Astrocyte of the cerebellum (primary cell): ENCODE measurements around the gene PPP3R1.

Experiments
- DNase-seq: peaks from one replicate; pipeline ENCODE4 v3.0.0-alpha.2; 2011; ENCODE audit warnings: low read depth
- H3K4me3 ChIP-seq: 2 replicates; pipeline ENCODE4 v1.5.1; 2011; ENCODE audit warnings: mild to moderate bottlenecking, low read depth, low read length, moderate library complexity
- CTCF ChIP-seq: IDR thresholded peaks from 2 replicates; pipeline ENCODE4 v1.5.1; 2012; ENCODE audit warnings: low read length, low read depth, moderate library complexity, mild to moderate bottlenecking; ENCODE audit errors: missing control alignments
- in situ Hi-C: cut with HindIII; loops from 2 replicates; pipeline ENCODE4 v1.10.0; 2017; ENCODE audit warnings: low sequenced_read_pairs

Gene PPP3R1

GRCh38 chr2:68135448-68136320 is 116.6 kb downstream of the PPP3R1 start:
- TF ChIP-seq CTCF = no peak

GRCh38 chr2:68134554-68134953 is 117.8 kb downstream of the PPP3R1 start:
- TF ChIP-seq CTCF = no peak
- no peak overlapping the region for H3K4me3 ChIP-seq
- in situ Hi-C loops = no loop called here
- no peak for DNase-seq

More at GRCh38 chr2:68135448-68136320, 116.6 kb downstream of the PPP3R1 start:
- in situ Hi-C loops = no loop called here
- no peak for DNase-seq
- H3K4me3 ChIP-seq = no peak overlapping the region

DNA sequence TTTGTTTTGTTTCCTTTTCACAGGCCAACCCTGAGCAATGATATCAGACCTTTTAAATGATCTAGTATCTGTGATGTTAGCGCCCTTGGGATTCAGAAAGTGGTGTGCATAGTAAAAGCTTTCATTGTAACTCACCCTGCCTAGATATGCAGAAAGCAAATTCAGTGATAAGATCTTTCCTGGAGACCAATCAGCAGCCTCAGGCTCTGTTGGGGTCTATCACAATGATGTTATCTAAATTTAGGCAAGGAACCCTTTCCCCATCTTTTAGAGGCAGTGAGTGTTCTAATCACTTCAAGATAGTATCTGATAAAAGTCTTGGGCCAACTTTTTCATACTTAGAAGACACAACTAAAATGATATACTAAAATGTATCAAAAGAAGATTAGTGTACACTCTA is 118.2 kb downstream of the PPP3R1 start:
- in situ Hi-C loops = no loop called here
- DNase-seq = no peak
- TF ChIP-seq CTCF = no peak
- no peak overlapping the region for H3K4me3 ChIP-seq
